HG03442 (cell line): ENCODE results near the gene DCUN1D2.
"Not testable (repeated sequence)": the region's sequence is repeated elsewhere in the genome, so short reads cannot be mapped to it uniquely, and the experiment has no call there.

Experiments
- ATAC-seq: cut with Tn5 transposase; IDR thresholded peaks from one replicate; pipeline ENCODE4 v1.9.1; 2021; ENCODE audit warnings: mild to moderate bottlenecking, moderate library complexity; ENCODE audit not compliant: unreplicated experiment

DCUN1D2 gene

GRCh38 chr13:113490496-113491417, at the start of gene DCUN1D2:
Gene DCUN1D2 (minus strand): TSS chr13:113490711. CDS start chr13:113490669, 42 bp downstream.
- peak; percentile 74 for ATAC-seq

- ATAC-seq, result no peak
Measured at GRCh38 chr13:113539822-113540221, 49.3 kb upstream of the DCUN1D2 start.

GRCh38 chr13:113539176-113539575, 48.7 kb upstream of the DCUN1D2 start:
- no peak for ATAC-seq

- ATAC-seq, result no peak
Measured at GRCh38 chr13:113538689-113539058, 48.2 kb upstream of the DCUN1D2 start.

- no peak for ATAC-seq
Measured at GRCh38 chr13:113537909-113538688, 47.6 kb upstream of the DCUN1D2 start.

- ATAC-seq, result no peak
Measured at GRCh38 chr13:113537205-113537604, 46.7 kb upstream of the DCUN1D2 start.

GRCh38 chr13:113536461-113537110, 46.1 kb upstream of the DCUN1D2 start:
- no peak for ATAC-seq

- ATAC-seq, result no peak
Measured at GRCh38 chr13:113535381-113535781, 44.9 kb upstream of the DCUN1D2 start.

- ATAC-seq, result no peak
Measured at GRCh38 chr13:113534236-113534860, 43.8 kb upstream of the DCUN1D2 start.

GRCh38 chr13:113533161-113533840, 42.8 kb upstream of the DCUN1D2 start:
- no peak for ATAC-seq

GRCh38 chr13:113532156-113532806, 41.8 kb upstream of the DCUN1D2 start:
- no peak for ATAC-seq

- no peak for ATAC-seq
Measured at GRCh38 chr13:113531041-113531873, 40.7 kb upstream of the DCUN1D2 start.

- ATAC-seq, result no peak
Measured at GRCh38 chr13:113528813-113529180, 38.3 kb upstream of the DCUN1D2 start.

GRCh38 chr13:113528101-113528812, 37.7 kb upstream of the DCUN1D2 start:
- no peak for ATAC-seq

GRCh38 chr13:113527272-113527958, 36.9 kb upstream of the DCUN1D2 start:
- ATAC-seq, result no peak

GRCh38 chr13:113526466-113527220, 36.1 kb upstream of the DCUN1D2 start:
- ATAC-seq, result no peak

- not testable (repeated sequence) for ATAC-seq
Measured at GRCh38 chr13:113522438-113522837, 31.9 kb upstream of the DCUN1D2 start.
